Loucy (cell line): ENCODE data around the gene STXBP1.

Experiments used
- EZH2phosphoT487 ChIP-seq: fragments of 200-600 bp; IDR thresholded peaks from 2 replicates; pipeline ENCODE4 v1.6.1; 2018; ENCODE audit warnings: antibody characterized with exemption, mild to moderate bottlenecking, moderate library complexity, borderline replicate concordance
- TF ChIP-seq, protein P1 (sequence below): fragments of 200-600 bp; sonication (generic); conservative IDR thresholded peaks from 2 replicates; pipeline ENCODE4 v1.5.1; 2014; ENCODE audit warnings: mild to moderate bottlenecking, antibody characterized with exemption, low read length

DNA sequence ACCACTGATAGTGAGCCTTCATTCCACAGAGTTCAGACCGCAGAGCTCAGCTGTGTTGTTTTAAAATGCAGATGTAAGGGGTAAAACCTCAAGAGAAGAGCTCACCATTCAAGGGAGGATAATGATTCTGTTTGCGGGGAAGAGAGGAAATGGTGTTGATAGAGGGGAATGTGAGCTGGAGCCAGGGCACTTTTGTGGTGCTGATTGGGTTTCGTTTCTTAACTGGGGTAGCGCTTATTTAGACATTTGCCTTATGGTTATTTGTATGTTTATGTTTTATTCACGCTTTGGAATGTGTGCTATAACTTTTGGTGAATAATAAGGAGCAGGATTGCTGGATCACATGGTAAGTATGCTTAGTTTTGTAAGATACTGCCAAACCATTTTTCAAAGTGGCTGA, 42.5 kb downstream of the STXBP1 start:
- TF ChIP-seq, protein P1, sequence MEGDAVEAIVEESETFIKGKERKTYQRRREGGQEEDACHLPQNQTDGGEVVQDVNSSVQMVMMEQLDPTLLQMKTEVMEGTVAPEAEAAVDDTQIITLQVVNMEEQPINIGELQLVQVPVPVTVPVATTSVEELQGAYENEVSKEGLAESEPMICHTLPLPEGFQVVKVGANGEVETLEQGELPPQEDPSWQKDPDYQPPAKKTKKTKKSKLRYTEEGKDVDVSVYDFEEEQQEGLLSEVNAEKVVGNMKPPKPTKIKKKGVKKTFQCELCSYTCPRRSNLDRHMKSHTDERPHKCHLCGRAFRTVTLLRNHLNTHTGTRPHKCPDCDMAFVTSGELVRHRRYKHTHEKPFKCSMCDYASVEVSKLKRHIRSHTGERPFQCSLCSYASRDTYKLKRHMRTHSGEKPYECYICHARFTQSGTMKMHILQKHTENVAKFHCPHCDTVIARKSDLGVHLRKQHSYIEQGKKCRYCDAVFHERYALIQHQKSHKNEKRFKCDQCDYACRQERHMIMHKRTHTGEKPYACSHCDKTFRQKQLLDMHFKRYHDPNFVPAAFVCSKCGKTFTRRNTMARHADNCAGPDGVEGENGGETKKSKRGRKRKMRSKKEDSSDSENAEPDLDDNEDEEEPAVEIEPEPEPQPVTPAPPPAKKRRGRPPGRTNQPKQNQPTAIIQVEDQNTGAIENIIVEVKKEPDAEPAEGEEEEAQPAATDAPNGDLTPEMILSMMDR = no peak
- no peak for TF ChIP-seq EZH2phosphoT487
